ENCODE results near the gene TWIST2.

TWIST2 gene

GRCh38 chr2:238838786-238839327, 9.0 kb upstream of the TWIST2 start:
- no peak for DNase-seq

- no peak for DNase-seq
Observed at GRCh38 chr2:238839428-238839827, 8.5 kb upstream of the TWIST2 start.

- no peak for DNase-seq
Observed at GRCh38 chr2:238841542-238842164, 6.2 kb upstream of the TWIST2 start.

- no peak for DNase-seq
Observed at GRCh38 chr2:238843476-238843875, 4.4 kb upstream of the TWIST2 start.

- no peak for DNase-seq
Observed at GRCh38 chr2:238845583-238846377, 2.1 kb upstream of the TWIST2 start.

GRCh38 chr2:238846378-238846627, 1.6 kb upstream of the TWIST2 start:
- no peak for DNase-seq

GRCh38 chr2:238846628-238847418, 1.1 kb upstream of the TWIST2 start:
- peak; percentile 36 for DNase-seq

GRCh38 chr2:238847419-238847801, 475 bp upstream of the TWIST2 start:
- DNase-seq, result no peak

GRCh38 chr2:238848691-238848975, 748 bp downstream of the TWIST2 start:
- no peak for DNase-seq

GRCh38 chr2:238848976-238849853, 1.3 kb downstream of the TWIST2 start:
- peak; percentile 41 for DNase-seq

- DNase-seq, result no peak
Observed at GRCh38 chr2:238850091-238850490, 2.2 kb downstream of the TWIST2 start.

GRCh38 chr2:238851026-238851425, 3.1 kb downstream of the TWIST2 start:
- DNase-seq, result no peak

- DNase-seq, result peak; percentile 29
Observed at GRCh38 chr2:238851761-238852160, 3.9 kb downstream of the TWIST2 start.

- no peak for DNase-seq
Observed at GRCh38 chr2:238852206-238852869, 4.5 kb downstream of the TWIST2 start.

GRCh38 chr2:238853218-238853617, 5.3 kb downstream of the TWIST2 start:
- no peak for DNase-seq

- no peak for DNase-seq
Observed at GRCh38 chr2:238853721-238854120, 5.8 kb downstream of the TWIST2 start.

- DNase-seq, result no peak
Observed at GRCh38 chr2:238854246-238854645, 6.4 kb downstream of the TWIST2 start.

- no peak for DNase-seq
Observed at GRCh38 chr2:238854699-238855229, 6.9 kb downstream of the TWIST2 start.

GRCh38 chr2:238855299-238855698, 7.4 kb downstream of the TWIST2 start:
- no peak for DNase-seq

- DNase-seq, result no peak
Observed at GRCh38 chr2:238855891-238856580, 8.2 kb downstream of the TWIST2 start.

Measured in HCEC 1CT (cell line).